Measurements from ENCODE around the gene DCANP1. TPM values are rescaled to one million over a fixed set of nuclear protein-coding genes. Genes with fewer than 3 reads are reported as not detected.
A peak's percentile ranks its signal among the peaks of the same experiment; 100 is the strongest.

Gene DCANP1
- total and polyA plus RNA-seq, 2 experiments from 2014 or later = not detected

GRCh38 chr5:135435467-135436330 lies 11.4 kb downstream of the DCANP1 start:
- no peaks in the 10 kb centered on the region for H3K4me1 ChIP-seq (ENCODE audit: low read depth)
- H3K27me3 ChIP-seq = no peaks in the 10 kb centered on the region
- no peak overlapping the region for H3K27ac ChIP-seq
- TF ChIP-seq, protein P1, sequence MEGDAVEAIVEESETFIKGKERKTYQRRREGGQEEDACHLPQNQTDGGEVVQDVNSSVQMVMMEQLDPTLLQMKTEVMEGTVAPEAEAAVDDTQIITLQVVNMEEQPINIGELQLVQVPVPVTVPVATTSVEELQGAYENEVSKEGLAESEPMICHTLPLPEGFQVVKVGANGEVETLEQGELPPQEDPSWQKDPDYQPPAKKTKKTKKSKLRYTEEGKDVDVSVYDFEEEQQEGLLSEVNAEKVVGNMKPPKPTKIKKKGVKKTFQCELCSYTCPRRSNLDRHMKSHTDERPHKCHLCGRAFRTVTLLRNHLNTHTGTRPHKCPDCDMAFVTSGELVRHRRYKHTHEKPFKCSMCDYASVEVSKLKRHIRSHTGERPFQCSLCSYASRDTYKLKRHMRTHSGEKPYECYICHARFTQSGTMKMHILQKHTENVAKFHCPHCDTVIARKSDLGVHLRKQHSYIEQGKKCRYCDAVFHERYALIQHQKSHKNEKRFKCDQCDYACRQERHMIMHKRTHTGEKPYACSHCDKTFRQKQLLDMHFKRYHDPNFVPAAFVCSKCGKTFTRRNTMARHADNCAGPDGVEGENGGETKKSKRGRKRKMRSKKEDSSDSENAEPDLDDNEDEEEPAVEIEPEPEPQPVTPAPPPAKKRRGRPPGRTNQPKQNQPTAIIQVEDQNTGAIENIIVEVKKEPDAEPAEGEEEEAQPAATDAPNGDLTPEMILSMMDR (IDR thresholded peaks at IDR 0.05; ENCODE audit: low read depth, low read length) = no peak
- no peaks in the 10 kb centered on the region for H3K9me3 ChIP-seq (ENCODE audit: low read depth)
- H3K36me3 ChIP-seq = no peaks in the 10 kb centered on the region
- no peak for DNase-seq (ENCODE audit: low read depth in 1 of 2, low spot score in 1 of 2)
- no peak overlapping the region for H3K4me3 ChIP-seq

DNA sequence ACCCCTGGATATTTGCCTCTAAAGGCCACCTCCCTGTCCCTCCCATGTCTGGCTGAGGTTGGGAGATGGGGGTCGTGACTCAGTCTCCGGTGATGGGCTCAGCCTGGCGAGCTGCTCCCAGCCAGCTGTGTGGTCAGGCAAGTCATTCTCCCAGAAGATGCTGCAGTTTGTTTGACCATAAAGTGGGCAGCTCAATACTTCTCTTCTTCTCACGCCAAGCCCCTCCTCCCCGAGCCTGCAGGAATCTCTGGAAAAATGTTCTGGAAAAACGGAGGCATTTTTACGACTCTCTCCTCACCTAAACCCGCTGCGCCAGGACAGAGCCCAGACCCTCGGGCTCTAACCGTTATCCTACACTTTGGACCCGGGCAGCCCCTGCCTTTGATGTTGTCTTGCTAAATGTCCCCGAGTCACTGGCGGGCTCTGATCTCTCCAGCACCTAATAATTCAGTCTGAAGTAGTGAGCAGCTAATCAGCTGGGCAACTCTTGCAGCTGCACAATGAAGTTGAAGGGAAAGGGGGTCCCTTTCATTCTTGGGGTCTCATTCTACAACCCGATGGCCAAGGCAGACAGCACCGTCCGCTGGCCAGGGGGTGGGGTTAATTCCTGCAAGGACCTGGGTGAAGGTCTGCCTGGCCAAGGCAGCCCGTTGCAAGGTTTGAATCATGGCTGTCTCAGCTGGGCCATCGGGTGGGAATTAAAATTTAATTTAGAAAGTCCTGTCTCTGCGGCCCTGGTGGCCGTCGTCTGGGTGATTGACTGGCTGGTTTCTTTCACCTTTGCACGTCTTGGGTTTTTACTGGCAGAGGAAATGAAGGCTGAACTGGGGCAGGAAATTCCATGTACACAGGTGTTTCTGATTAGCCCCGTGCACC lies 12.3 kb downstream of the DCANP1 start:
- no peaks in the 10 kb centered on the region for H3K27me3 ChIP-seq
- no peak overlapping the region for H3K4me3 ChIP-seq
- no peaks in the 10 kb centered on the region for H3K9me3 ChIP-seq (ENCODE audit: low read depth)
- DNase-seq (ENCODE audit: low read depth in 1 of 2, low spot score in 1 of 2) = no peak
- H3K4me1 ChIP-seq (ENCODE audit: low read depth) = peaks cover 2% of the 10 kb centered on the region
- no peak overlapping the region for H3K27ac ChIP-seq
- TF ChIP-seq, protein P1 (IDR thresholded peaks at IDR 0.05; ENCODE audit: low read depth, low read length) = no peak
- no peaks in the 10 kb centered on the region for H3K36me3 ChIP-seq

DNA sequence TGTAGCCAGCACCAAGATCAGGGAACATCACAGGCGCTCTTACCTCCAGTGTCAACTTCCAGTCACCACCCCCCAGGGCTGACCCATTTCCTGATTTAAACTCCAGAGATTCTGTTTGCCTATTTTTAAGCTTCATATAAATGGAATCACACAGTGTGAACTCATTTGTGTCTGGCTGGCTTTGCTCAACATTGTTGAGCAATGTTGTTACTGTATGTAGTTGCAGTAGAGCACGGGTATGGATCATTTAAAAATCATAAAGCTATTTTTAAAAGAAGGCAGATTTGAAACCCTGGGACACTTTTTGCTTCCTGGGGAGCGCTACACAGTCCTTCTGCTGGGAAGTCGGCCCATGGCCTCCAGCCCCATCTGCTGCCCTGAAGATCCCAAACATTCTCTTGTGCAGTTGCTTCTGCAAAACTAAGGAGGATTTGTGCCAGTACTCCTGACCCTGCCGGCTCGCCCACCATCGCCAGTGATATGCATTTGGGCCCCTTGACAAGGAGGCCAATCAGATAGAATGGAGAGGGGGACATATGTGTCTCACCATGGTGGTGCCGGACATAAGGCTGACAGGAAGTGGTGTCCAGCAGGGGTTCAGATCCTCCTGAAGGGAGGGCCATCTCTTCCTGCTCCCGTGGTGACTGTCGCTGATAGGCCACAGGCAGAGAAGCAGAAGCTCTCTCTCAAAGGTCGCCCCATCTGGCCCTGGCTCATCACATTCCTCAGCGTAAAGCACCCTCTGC lies 13.3 kb downstream of the DCANP1 start:
- Histone ChIP-seq H3K27ac (no peak overlapping the region), H3K9me3 (ENCODE audit: low read depth) (no peaks in the 10 kb centered on the region), H3K4me3 (no peak overlapping the region), H3K27me3 (no peaks in the 10 kb centered on the region), H3K36me3 (no peaks in the 10 kb centered on the region), H3K4me1 (ENCODE audit: low read depth) (peaks cover 9% of the 10 kb centered on the region)
- peak in 1 of 2 donors; percentile 55 for DNase-seq (ENCODE audit: low read depth in 1 of 2, low spot score in 1 of 2)
- TF ChIP-seq, protein P1 (IDR thresholded peaks at IDR 0.05; ENCODE audit: low read depth, low read length) = no peak

GRCh38 chr5:135432113-135432512 lies 15.0 kb downstream of the DCANP1 start:
- Histone ChIP-seq H3K4me1 (ENCODE audit: low read depth) (peaks cover 10% of the 10 kb centered on the region), H3K9me3 (ENCODE audit: low read depth) (no peaks in the 10 kb centered on the region), H3K36me3 (no peaks in the 10 kb centered on the region), H3K27ac (no peak overlapping the region), H3K27me3 (no peaks in the 10 kb centered on the region), H3K4me3 (no peak overlapping the region)
- no peak for DNase-seq (ENCODE audit: low read depth in 1 of 2, low spot score in 1 of 2)
- TF ChIP-seq, protein P1 (IDR thresholded peaks at IDR 0.05; ENCODE audit: low read depth, low read length) = no peak

DNA sequence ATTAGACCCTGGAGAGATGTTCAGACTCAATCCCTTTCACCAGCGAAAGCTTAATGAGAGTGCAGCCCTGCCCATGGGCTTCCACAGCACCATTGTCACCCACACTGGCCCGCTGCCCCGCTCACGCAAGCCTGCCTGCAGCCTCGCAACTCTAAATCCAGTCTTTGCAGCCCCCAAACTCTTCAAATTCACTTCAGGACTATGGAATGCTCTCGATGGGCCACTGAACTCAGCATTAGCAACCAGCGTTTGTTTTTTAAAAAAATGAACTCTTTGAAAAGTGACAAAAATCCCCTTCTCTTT lies 17.1 kb downstream of the DCANP1 start:
- Histone ChIP-seq H3K27me3 (no peaks in the 10 kb centered on the region), H3K4me1 (ENCODE audit: low read depth) (peaks cover 10% of the 10 kb centered on the region), H3K9me3 (ENCODE audit: low read depth) (no peaks in the 10 kb centered on the region), H3K27ac (no peak overlapping the region), H3K4me3 (no peak overlapping the region), H3K36me3 (no peaks in the 10 kb centered on the region)
- TF ChIP-seq, protein P1 (IDR thresholded peaks at IDR 0.05; ENCODE audit: low read depth, low read length) = no peak
- DNase-seq (ENCODE audit: low read depth in 1 of 2, low spot score in 1 of 2) = no peak

All from cardiac muscle cell (in vitro differentiated cells and primary cell).